ENCODE data around the gene CROCC. TPM values are rescaled to one million over a fixed set of nuclear protein-coding genes. Genes with fewer than 3 reads are reported as not detected.
A peak's percentile ranks its signal among the peaks of the same experiment; 100 is the strongest.
"Not testable (repeated sequence)": the region's sequence is repeated elsewhere in the genome, so short reads cannot be mapped to it uniquely, and the experiment has no call there.

Gene CROCC
- total RNA-seq, 2 experiments from 2014 or later, result 20.5 to 26.6 TPM

DNA sequence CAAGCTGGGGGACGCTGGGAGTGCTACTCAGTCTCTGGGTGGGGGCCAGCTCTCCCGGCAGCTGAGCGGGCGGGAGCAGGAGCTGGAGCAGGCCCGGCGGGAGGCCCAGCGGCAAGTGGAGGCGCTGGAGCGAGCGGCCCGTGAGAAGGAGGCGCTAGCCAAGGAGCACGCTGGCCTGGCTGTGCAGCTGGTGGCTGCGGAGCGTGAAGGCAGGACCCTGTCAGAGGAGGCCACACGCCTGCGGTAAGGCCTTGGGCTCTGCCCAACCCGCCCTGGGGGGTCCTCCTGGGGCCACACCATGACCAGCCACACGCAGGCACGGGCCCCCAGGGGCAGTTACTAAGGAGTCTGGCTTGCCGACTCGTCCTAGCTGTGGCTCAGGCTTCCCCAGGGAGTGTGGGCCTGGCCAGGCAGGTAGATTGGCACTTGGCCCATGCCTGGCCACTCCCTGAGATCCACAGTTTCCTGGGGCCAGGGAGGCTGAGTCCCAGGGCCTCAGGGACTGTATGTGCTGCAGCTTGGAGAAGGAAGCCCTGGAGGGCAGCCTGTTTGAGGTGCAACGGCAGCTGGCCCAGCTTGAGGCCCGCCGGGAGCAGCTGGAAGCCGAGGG is 26.7 kb downstream of the CROCC start:
- not testable (repeated sequence) for DNase-seq; ATAC-seq; H3K27ac Mint-ChIP-seq; H3K9me3 Mint-ChIP-seq (ENCODE audit: low read depth); H3K27me3 Mint-ChIP-seq; H3K4me1 Mint-ChIP-seq; H3K36me3 Mint-ChIP-seq; H3K4me3 Mint-ChIP-seq
- CTCF ChIA-PET, result interaction anchor here (1.5 to 1.9 kb wide), 2 partner anchors 12 to 327 kb away, joined by 5 to 6 read pairs; no protein-coding TSS in a partner anchor

DNA sequence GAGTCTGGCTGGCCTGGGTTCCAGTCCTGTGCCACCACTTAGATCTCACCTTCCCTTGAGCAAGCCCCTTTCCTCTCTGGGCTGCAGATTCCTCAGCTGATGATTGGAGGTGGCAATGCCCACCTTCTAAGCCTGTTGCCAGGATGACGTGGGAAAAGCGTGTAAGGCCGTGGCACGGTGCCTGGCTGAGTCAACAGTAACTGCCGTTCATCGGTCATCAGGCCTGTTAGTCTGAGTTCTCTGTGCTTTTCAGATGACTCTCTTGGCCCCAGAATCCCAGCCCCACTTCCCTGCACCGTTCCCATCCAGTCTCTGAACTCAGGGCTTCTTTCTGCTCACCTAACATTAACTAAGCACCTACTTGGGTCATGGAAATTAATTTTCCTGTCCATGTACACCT is 27.3 kb downstream of the CROCC start:
- H3K27me3 Mint-ChIP-seq; H3K4me3 Mint-ChIP-seq; H3K36me3 Mint-ChIP-seq; H3K9me3 Mint-ChIP-seq (ENCODE audit: low read depth); DNase-seq; H3K27ac Mint-ChIP-seq; ATAC-seq; H3K4me1 Mint-ChIP-seq: not testable (repeated sequence)
- CTCF ChIA-PET, result interaction anchor here (0.5 to 1.9 kb wide), 4 partner anchors 11 to 328 kb away, joined by 3 to 6 read pairs (median 4); no protein-coding TSS in a partner anchor

DNA sequence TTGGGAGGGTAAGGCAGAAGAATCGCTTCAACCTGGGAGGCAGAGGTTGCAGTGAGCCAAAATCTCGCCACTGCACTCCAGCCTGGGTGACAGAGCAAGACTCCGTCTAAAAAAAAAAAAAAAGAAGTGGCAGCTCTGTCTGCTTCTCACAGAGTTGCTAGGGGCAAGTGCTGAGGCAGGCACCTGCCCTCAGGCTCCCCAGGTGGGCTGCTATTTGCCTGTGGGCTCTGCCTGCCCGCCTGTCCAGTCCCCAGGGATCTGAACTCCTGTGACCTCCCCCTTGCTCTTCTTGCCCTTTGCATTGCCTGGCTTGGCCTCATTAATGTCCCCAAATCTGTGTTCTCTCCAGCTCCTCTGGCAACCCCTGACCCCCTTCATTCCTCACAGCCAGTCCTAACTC is 30.6 kb downstream of the CROCC start:
- not testable (repeated sequence) for H3K36me3 Mint-ChIP-seq; H3K4me3 Mint-ChIP-seq; H3K4me1 Mint-ChIP-seq; H3K27me3 Mint-ChIP-seq; DNase-seq; H3K27ac Mint-ChIP-seq; H3K9me3 Mint-ChIP-seq (ENCODE audit: low read depth); ATAC-seq
- CTCF ChIA-PET, result interaction anchor here (0.6 to 2.9 kb wide), 20 partner anchors 8 to 734 kb away, joined by 3 to 33 read pairs (median 4); partner anchors contain the start of gene CROCC

DNA sequence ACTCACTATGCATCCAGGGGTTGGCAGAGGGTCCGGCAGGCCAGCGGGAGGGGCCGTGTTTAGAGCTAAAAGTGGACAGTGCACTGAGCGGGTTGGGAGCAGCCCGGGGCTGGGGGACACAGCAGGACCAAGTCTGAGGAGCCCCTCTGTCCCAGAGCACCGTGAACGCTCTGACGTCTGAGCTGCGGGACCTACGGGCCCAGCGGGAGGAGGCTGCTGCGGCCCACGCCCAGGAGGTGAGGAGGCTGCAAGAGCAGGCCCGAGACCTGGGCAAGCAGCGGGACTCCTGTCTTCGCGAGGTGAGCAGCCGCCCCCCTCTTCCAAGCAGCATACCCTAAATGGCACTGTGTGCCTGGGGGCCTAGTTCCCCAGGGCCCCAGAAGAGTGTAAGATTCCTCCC is 32.8 kb downstream of the CROCC start:
- CTCF ChIA-PET, result no interaction called here
- no peak for ATAC-seq
- no peaks in the 10 kb centered on the region for H3K4me1 Mint-ChIP-seq
- no peak for DNase-seq
- no peaks in the 10 kb centered on the region for H3K36me3 Mint-ChIP-seq
- H3K4me3 Mint-ChIP-seq, result no peak overlapping the region
- no peak overlapping the region for H3K27ac Mint-ChIP-seq
- H3K9me3 Mint-ChIP-seq (ENCODE audit: low read depth), result no peaks in the 10 kb centered on the region
- H3K27me3 Mint-ChIP-seq, result no peaks in the 10 kb centered on the region

DNA sequence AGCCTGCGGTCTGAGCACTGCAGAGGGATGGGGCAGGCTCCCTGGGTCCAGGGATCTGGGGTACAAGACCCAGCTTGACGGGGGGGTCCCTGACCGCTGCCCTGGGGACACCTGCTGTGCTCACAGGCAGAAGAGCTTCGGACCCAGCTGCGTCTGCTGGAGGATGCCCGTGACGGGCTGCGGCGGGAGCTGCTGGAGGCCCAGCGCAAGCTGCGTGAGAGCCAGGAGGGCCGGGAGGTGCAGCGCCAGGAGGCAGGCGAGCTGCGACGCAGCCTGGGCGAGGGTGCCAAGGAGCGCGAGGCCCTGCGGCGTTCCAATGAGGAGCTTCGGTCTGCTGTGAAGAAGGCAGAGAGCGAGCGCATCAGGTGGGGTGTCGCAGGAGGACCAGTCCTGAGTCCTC is 33.5 kb downstream of the CROCC start:
- Mint-ChIP-seq H3K4me3 (no peak overlapping the region), H3K27ac (no peak overlapping the region), H3K27me3 (no peaks in the 10 kb centered on the region), H3K36me3 (no peaks in the 10 kb centered on the region), H3K9me3 (ENCODE audit: low read depth) (no peaks in the 10 kb centered on the region), H3K4me1 (peaks cover under 1% of the 10 kb centered on the region)
- ATAC-seq (no peak), DNase-seq (no peak)
- CTCF ChIA-PET, result interaction anchor here (1.2 kb wide), 1 partner anchor 12 kb away, joined by 3 read pairs; no protein-coding TSS in a partner anchor

DNA sequence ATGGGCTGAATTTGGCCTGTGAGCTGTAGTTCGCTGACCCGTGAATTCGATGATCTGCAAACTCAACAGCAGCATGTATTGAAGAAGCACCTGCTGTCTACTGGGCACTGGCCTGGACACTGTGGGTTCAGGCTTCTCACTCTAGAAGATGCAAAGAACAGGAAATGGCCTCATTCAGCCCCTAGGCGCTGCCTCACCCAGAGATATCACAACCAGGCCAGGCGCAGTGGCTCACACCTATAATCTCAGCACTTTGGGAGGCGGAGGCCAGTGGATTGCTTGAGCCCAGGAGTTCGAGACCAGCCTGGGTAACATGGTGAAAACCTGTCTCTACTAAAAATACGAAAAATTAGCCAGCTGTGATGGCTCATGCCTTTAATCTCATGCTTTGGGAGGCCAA is 35.0 kb downstream of the CROCC start:
- Mint-ChIP-seq H3K9me3 (ENCODE audit: low read depth) (no peaks in the 10 kb centered on the region), H3K27me3 (no peaks in the 10 kb centered on the region), H3K27ac (no peak overlapping the region), H3K4me1 (peaks cover 13% of the 10 kb centered on the region), H3K36me3 (no peaks in the 10 kb centered on the region), H3K4me3 (no peak overlapping the region)
- CTCF ChIA-PET, result no interaction called here
- DNase-seq (no peak), ATAC-seq (no peak)

DNA sequence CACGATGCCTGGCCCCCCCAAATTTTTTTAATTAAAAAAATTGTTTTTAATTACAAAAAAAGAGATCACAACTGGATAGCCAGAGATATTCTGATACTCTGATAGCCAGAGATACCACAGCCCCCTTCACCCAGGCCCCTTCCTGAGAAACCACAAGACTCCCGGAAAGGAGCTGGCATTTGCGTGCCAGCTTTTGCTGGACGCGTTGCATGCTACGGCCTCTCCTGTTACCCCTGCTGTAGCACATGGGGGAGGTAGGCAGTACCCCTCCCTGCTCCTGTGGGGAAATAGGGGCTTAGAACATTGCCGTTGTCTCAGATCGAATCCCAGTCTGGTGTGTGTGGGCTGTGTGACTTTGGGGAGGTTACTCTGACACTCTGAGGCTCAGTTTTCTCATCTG is 36.0 kb downstream of the CROCC start:
- no peak overlapping the region for H3K27ac Mint-ChIP-seq
- no peaks in the 10 kb centered on the region for H3K27me3 Mint-ChIP-seq
- ATAC-seq (no peak), DNase-seq (no peak)
- H3K9me3 Mint-ChIP-seq (ENCODE audit: low read depth), result no peaks in the 10 kb centered on the region
- H3K36me3 Mint-ChIP-seq, result no peaks in the 10 kb centered on the region
- H3K4me3 Mint-ChIP-seq, result no peak overlapping the region
- CTCF ChIA-PET, result no interaction called here
- peaks cover 13% of the 10 kb centered on the region for H3K4me1 Mint-ChIP-seq

DNA sequence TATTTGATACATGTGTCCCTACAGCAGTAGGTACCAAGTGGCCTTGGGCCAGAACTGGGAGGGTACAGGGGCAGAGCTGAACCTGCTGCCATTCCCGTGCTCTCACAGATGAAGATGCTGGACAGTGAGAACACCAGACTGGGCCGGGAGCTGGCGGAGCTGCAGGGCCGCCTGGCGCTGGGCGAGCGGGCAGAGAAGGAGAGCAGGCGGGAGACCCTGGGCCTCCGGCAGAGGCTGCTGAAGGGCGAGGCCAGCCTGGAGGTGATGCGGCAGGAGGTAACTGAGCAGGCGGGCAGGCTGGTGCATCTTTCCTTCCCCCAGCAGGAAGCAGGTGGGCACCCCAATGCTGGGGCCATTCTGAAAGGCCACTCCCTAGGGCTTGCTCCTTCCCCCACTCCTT is 36.7 kb downstream of the CROCC start:
- ATAC-seq, result no peak
- no peak overlapping the region for H3K4me3 Mint-ChIP-seq
- H3K9me3 Mint-ChIP-seq (ENCODE audit: low read depth), result no peaks in the 10 kb centered on the region
- H3K4me1 Mint-ChIP-seq, result peaks cover 13% of the 10 kb centered on the region
- CTCF ChIA-PET, result no interaction called here
- no peaks in the 10 kb centered on the region for H3K27me3 Mint-ChIP-seq
- no peak for DNase-seq
- H3K36me3 Mint-ChIP-seq, result no peaks in the 10 kb centered on the region
- no peak overlapping the region for H3K27ac Mint-ChIP-seq

DNA sequence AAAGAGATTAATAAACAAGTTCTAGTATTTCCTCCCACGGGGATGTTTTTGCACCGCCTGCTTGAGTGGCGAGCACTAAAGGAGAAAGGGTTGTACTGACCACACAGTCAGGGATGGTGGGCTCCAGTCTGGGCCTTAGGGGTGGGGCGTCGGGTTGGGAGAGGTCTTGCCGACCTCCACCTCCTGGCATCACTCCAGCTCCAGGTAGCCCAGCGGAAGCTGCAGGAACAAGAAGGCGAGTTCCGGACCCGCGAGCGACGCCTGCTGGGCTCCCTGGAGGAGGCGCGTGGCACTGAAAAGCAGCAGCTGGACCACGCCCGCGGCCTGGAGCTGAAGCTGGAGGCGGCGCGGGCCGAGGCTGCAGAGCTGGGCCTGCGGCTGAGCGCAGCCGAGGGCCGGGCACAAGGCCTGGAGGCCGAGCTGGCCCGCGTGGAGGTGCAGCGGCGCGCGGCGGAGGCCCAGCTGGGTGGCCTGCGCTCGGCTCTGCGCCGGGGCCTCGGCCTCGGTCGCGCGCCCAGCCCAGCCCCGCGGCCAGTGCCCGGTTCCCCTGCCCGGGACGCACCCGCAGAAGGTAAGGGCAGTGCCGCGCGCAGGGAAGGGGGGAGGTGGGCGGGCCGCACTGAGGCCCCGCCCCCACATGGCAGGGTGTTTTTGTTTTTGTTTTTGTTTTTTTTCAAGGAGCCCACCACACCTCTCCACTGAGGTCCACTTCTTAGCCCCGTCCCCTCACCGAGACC is 39.0 kb downstream of the CROCC start:
- no peaks in the 10 kb centered on the region for H3K9me3 Mint-ChIP-seq (ENCODE audit: low read depth)
- ATAC-seq (peak; percentile 93), DNase-seq (peak; percentile 90)
- H3K4me3 Mint-ChIP-seq, result peak overlapping the region; percentile 73
- CTCF ChIA-PET, result interaction anchor here (0.6 to 2.9 kb wide), 21 partner anchors 9 to 340 kb away, joined by 3 to 33 read pairs (median 6); partner anchors contain the start of genes CROCC and SDHB
- H3K27ac Mint-ChIP-seq, result peak overlapping the region; percentile 66
- no peaks in the 10 kb centered on the region for H3K36me3 Mint-ChIP-seq
- peaks cover 13% of the 10 kb centered on the region for H3K4me1 Mint-ChIP-seq
- no peaks in the 10 kb centered on the region for H3K27me3 Mint-ChIP-seq

DNA sequence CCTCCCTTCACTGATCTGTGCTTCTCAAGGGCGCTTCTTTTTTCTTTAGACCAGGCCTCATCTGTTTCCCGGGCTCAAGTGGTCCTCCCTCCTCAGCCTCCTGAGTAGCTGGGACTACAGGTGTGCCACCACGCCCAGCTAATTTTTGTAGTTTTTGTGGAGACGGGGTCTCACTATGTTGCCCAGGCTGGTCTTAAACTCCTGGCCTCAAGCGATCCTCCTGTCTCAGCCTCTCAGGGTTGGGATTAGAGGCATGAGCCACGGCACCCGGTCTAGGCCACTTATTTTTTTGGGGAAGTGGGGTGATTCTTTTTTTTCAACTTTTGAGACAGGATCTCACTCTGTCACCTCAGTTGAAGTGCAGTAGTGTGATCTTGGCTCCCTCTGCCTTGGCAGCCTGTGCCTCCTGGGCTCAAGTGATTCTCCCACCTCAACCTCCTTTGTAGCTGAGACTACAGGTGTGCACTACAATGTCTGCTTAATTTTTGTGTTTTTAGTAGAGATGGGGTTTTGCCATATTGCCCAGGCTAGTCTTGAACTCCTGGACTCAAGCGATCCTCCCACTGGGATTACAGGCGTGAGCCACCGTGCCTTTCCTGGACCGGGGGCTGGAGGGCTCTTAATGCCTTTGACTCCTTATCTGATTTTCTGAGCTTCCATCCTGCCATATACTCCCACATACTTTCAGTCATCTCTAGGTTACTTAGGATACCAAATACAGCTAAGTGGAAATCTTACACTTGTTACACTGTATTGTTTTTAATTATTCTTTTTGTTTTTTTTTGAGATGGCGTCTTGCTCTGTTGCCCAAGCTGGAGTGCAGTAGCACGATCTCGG is 39.8 kb downstream of the CROCC start:
- DNase-seq (no peak), ATAC-seq (no peak)
- CTCF ChIA-PET, result interaction anchor here (0.6 to 2.9 kb wide), 20 partner anchors 10 to 341 kb away, joined by 3 to 33 read pairs (median 6); partner anchors contain the start of gene CROCC
- H3K4me3 Mint-ChIP-seq, result peak overlapping the region; percentile 68
- no peaks in the 10 kb centered on the region for H3K9me3 Mint-ChIP-seq (ENCODE audit: low read depth)
- H3K4me1 Mint-ChIP-seq, result peaks cover 13% of the 10 kb centered on the region
- no peaks in the 10 kb centered on the region for H3K27me3 Mint-ChIP-seq
- no peaks in the 10 kb centered on the region for H3K36me3 Mint-ChIP-seq
- peak overlapping the region; percentile 28 for H3K27ac Mint-ChIP-seq

DNA sequence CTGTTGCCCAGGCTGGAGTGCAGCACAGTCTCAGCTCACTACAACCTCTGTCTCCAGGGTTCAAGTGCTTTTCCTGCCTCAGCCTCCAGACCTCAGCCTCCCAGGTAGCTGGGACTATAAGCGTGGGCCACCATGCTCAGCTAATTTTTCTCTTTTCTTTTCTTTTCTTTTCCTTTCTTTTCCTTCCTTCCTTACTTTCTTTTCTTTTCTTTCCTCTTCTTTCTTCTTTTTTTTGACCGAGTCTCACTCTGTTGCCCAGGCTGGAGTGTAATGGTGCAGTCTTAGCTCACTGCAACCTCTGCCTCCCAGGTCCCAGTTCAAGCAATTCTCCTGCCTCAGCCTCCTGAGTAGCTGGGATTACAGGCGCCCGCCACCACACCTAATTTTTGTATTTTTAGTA is 42.4 kb downstream of the CROCC start:
- ATAC-seq; H3K27me3 Mint-ChIP-seq; H3K9me3 Mint-ChIP-seq (ENCODE audit: low read depth); H3K4me3 Mint-ChIP-seq; H3K27ac Mint-ChIP-seq; H3K36me3 Mint-ChIP-seq; DNase-seq: not testable (repeated sequence)
- CTCF ChIA-PET, result interaction anchor here (0.7 kb wide), 1 partner anchor 17 kb away, joined by 3 read pairs; no protein-coding TSS in a partner anchor
- H3K4me1 Mint-ChIP-seq, result peaks cover 13% of the 10 kb centered on the region

DNA sequence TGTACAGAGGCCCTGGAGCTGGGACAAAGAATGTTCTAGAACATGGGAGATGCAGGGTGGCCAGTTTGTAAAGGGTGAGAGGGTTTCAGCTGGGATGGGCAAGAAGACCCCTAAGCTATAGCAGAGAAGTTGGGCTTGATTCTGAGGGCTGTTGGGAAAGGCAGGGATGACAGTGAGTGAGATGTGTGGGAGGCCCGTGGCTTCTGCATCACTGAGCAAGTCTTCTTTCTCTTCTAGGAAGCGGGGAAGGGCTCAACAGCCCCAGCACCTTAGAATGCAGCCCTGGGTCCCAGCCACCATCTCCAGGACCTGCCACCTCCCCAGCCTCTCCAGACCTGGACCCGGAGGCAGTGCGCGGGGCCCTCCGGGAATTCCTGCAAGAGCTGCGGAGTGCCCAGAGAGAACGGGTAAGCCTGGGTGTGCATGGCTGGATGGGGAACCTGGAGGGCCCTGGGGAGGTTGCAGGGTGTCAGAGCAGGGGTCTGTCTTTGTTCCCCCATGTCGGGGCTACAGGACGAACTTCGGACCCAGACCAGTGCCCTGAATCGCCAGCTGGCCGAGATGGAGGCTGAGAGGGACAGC is 43.8 kb downstream of the CROCC start:
- ATAC-seq, result no peak
- CTCF ChIA-PET, result interaction anchor here (1.0 kb wide), 1 partner anchor 81 kb away, joined by 3 read pairs; no protein-coding TSS in a partner anchor
- H3K4me3 Mint-ChIP-seq, result no peak overlapping the region
- DNase-seq, result no peak
- no peak overlapping the region for H3K27ac Mint-ChIP-seq
- no peaks in the 10 kb centered on the region for H3K27me3 Mint-ChIP-seq
- no peaks in the 10 kb centered on the region for H3K9me3 Mint-ChIP-seq (ENCODE audit: low read depth)
- peaks cover 8% of the 10 kb centered on the region for H3K4me1 Mint-ChIP-seq
- no peaks in the 10 kb centered on the region for H3K36me3 Mint-ChIP-seq

DNA sequence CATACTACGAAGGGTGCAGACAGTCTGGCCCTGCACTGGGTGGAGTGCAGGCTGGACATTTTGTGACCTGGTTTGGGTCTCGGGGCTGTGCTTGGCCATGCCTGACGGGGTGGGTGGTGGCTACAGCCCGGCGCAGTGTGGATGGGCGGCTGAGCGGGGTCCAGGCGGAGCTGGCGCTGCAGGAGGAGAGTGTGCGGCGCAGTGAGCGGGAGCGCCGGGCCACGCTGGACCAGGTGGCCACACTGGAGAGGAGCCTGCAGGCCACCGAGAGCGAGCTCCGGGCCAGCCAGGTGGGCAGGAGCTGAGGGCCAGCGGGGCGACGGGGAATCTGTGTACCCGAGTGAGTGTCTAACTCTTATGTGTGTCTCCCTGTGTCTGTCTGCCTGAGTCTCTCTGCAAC is 44.6 kb downstream of the CROCC start:
- Mint-ChIP-seq H3K4me1 (peaks cover 5% of the 10 kb centered on the region), H3K36me3 (no peaks in the 10 kb centered on the region), H3K27me3 (no peaks in the 10 kb centered on the region), H3K27ac (no peak overlapping the region), H3K9me3 (ENCODE audit: low read depth) (no peaks in the 10 kb centered on the region), H3K4me3 (no peak overlapping the region)
- CTCF ChIA-PET, result interaction anchor here (1.2 to 1.4 kb wide), 3 partner anchors 11 to 44 kb away, joined by 3 to 11 read pairs (median 3); no protein-coding TSS in a partner anchor
- no peak for DNase-seq
- no peak for ATAC-seq

Measured in activated CD8-positive, alpha-beta memory T cell treated with anti-CD3 and anti-CD28 coated beads, Interleukin-2, amount 10 ng/mL, durations not matched to agents 7 days and 5 days (primary cell).